Measurements from ENCODE around the gene MTG1. TPM values are rescaled to one million over a fixed set of nuclear protein-coding genes. Genes with fewer than 3 reads are reported as not detected.

Gene MTG1
- total and polyA plus RNA-seq, 2 donors = 32.0 to 34.5 TPM

- no peaks in the 10 kb centered on the region for H3K4me1 ChIP-seq (ENCODE audit: insufficient read depth)
- DNase-seq (ENCODE audit: extremely low spot score) = no peak
- no peaks in the 10 kb centered on the region for H3K36me3 ChIP-seq (ENCODE audit: insufficient read depth)
- no peak overlapping the region for H3K4me3 ChIP-seq (ENCODE audit: low read depth, low read length)
- 89% methylated on average over 46 of the region's 46 CpGs for WGBS
- H3K27ac ChIP-seq (ENCODE audit: low read depth) = no peak overlapping the region
These were observed 62.3 kb downstream of the MTG1 start for GRCh38 chr10:133456041-133456951.

- no peaks in the 10 kb centered on the region for H3K4me1 ChIP-seq (ENCODE audit: insufficient read depth)
- H3K27ac ChIP-seq (ENCODE audit: low read depth) = no peak overlapping the region
- H3K4me3 ChIP-seq (ENCODE audit: low read depth, low read length) = no peak overlapping the region
- H3K36me3 ChIP-seq (ENCODE audit: insufficient read depth) = no peaks in the 10 kb centered on the region
- WGBS = 91% methylated on average over 34 of the region's 34 CpGs
- DNase-seq (ENCODE audit: extremely low spot score) = no peak
These were observed 63.3 kb downstream of the MTG1 start for GRCh38 chr10:133457100-133457841.

GRCh38 chr10:133458021-133458709 lies 64.2 kb downstream of the MTG1 start:
- no peak overlapping the region for H3K4me3 ChIP-seq (ENCODE audit: low read depth, low read length)
- H3K4me1 ChIP-seq (ENCODE audit: insufficient read depth) = no peaks in the 10 kb centered on the region
- DNase-seq (ENCODE audit: extremely low spot score) = no peak
- H3K36me3 ChIP-seq (ENCODE audit: insufficient read depth) = no peaks in the 10 kb centered on the region
- no peak overlapping the region for H3K27ac ChIP-seq (ENCODE audit: low read depth)
- 95% methylated on average over 40 of the region's 40 CpGs for WGBS

GRCh38 chr10:133458710-133459453 lies 64.9 kb downstream of the MTG1 start:
- Histone ChIP-seq H3K4me3 (ENCODE audit: low read depth, low read length) (no peak overlapping the region), H3K4me1 (ENCODE audit: insufficient read depth) (no peaks in the 10 kb centered on the region), H3K27ac (ENCODE audit: low read depth) (no peak overlapping the region), H3K36me3 (ENCODE audit: insufficient read depth) (no peaks in the 10 kb centered on the region)
- DNase-seq (ENCODE audit: extremely low spot score) = no peak
- 89% methylated on average over 21 of the region's 21 CpGs for WGBS

- no peaks in the 10 kb centered on the region for H3K36me3 ChIP-seq (ENCODE audit: insufficient read depth)
- H3K4me1 ChIP-seq (ENCODE audit: insufficient read depth) = no peaks in the 10 kb centered on the region
- WGBS = 61% methylated on average over 81 of the region's 81 CpGs
- no peak overlapping the region for H3K4me3 ChIP-seq (ENCODE audit: low read depth, low read length)
- no peak overlapping the region for H3K27ac ChIP-seq (ENCODE audit: low read depth)
- DNase-seq (ENCODE audit: extremely low spot score) = no peak
These were observed 65.7 kb downstream of the MTG1 start for GRCh38 chr10:133459454-133460207.

- no peak overlapping the region for H3K4me3 ChIP-seq (ENCODE audit: low read depth, low read length)
- 95% methylated on average over 14 of the region's 14 CpGs for WGBS
- DNase-seq (ENCODE audit: extremely low spot score) = no peak
These were observed 66.3 kb downstream of the MTG1 start for GRCh38 chr10:133460208-133460769.

GRCh38 chr10:133461027-133461426 lies 67.1 kb downstream of the MTG1 start:
- WGBS = 96% methylated on average over 7 of the region's 7 CpGs
- no peak overlapping the region for H3K27ac ChIP-seq (ENCODE audit: low read depth)
- no peaks in the 10 kb centered on the region for H3K4me1 ChIP-seq (ENCODE audit: insufficient read depth)
- H3K36me3 ChIP-seq (ENCODE audit: insufficient read depth) = no peaks in the 10 kb centered on the region
- no peak overlapping the region for H3K4me3 ChIP-seq (ENCODE audit: low read depth, low read length)
- no peak for DNase-seq (ENCODE audit: extremely low spot score)

More at GRCh38 chr10:133460208-133460769, 66.3 kb downstream of the MTG1 start:
- H3K4me1 ChIP-seq (ENCODE audit: insufficient read depth) = no peaks in the 10 kb centered on the region
- no peaks in the 10 kb centered on the region for H3K36me3 ChIP-seq (ENCODE audit: insufficient read depth)
- H3K27ac ChIP-seq (ENCODE audit: low read depth) = no peak overlapping the region

GRCh38 chr10:133461841-133462240 lies 67.9 kb downstream of the MTG1 start:
- Histone ChIP-seq H3K36me3 (ENCODE audit: insufficient read depth) (no peaks in the 10 kb centered on the region), H3K4me3 (ENCODE audit: low read depth, low read length) (no peak overlapping the region), H3K4me1 (ENCODE audit: insufficient read depth) (no peaks in the 10 kb centered on the region), H3K27ac (ENCODE audit: low read depth) (no peak overlapping the region)
- no peak for DNase-seq (ENCODE audit: extremely low spot score)
- 75% methylated on average over 8 of the region's 8 CpGs for WGBS

GRCh38 chr10:133462512-133463305 lies 68.8 kb downstream of the MTG1 start:
- no peak overlapping the region for H3K4me3 ChIP-seq (ENCODE audit: low read depth, low read length)
- H3K4me1 ChIP-seq (ENCODE audit: insufficient read depth) = no peaks in the 10 kb centered on the region
- DNase-seq (ENCODE audit: extremely low spot score) = no peak
- no peaks in the 10 kb centered on the region for H3K36me3 ChIP-seq (ENCODE audit: insufficient read depth)
- no peak overlapping the region for H3K27ac ChIP-seq (ENCODE audit: low read depth)
- WGBS = 91% methylated on average over 10 of the region's 10 CpGs

- DNase-seq (ENCODE audit: extremely low spot score) = no peak
- 95% methylated on average over 12 of the region's 12 CpGs for WGBS
- H3K4me1 ChIP-seq (ENCODE audit: insufficient read depth) = no peaks in the 10 kb centered on the region
- no peaks in the 10 kb centered on the region for H3K36me3 ChIP-seq (ENCODE audit: insufficient read depth)
- no peak overlapping the region for H3K27ac ChIP-seq (ENCODE audit: low read depth)
- no peak overlapping the region for H3K4me3 ChIP-seq (ENCODE audit: low read depth, low read length)
These were observed 70.7 kb downstream of the MTG1 start for GRCh38 chr10:133464582-133465031.

GRCh38 chr10:133465191-133465949 lies 71.4 kb downstream of the MTG1 start:
- 28% methylated on average over 55 of the region's 55 CpGs for WGBS
- Histone ChIP-seq H3K36me3 (ENCODE audit: insufficient read depth) (no peaks in the 10 kb centered on the region), H3K27ac (ENCODE audit: low read depth) (no peak overlapping the region), H3K4me3 (ENCODE audit: low read depth, low read length) (no peak overlapping the region), H3K4me1 (ENCODE audit: insufficient read depth) (no peaks in the 10 kb centered on the region)
- no peak for DNase-seq (ENCODE audit: extremely low spot score)

All from urinary bladder (tissue), 4 donors.